Neural progenitor cell (in vitro differentiated cells): ENCODE data around the gene SMC6. TPM values are rescaled to one million over a fixed set of nuclear protein-coding genes. Genes with fewer than 3 reads are reported as not detected.

Source experiments
- DNase-seq: peaks from one replicate; pipeline ENCODE4 v3.0.0-alpha.2; 2016; ENCODE audit warnings: low spot score
- H2AFZ ChIP-seq: fragments of 200-600 bp; sonication (generic); replicated peaks from 2 replicates; pipeline ENCODE4 v1.6.1; 2016; ENCODE audit warnings: antibody characterized with exemption
- H3F3A ChIP-seq: fragments of 200-600 bp; sonication (generic); 2 replicates; pipeline ENCODE4 v1.6.1; 2016; ENCODE audit warnings: antibody characterized with exemption, low read depth
- H3K27ac ChIP-seq: fragments of 200-600 bp; sonication (generic); 2 replicates; pipeline ENCODE4 v1.5.1; 2016; ENCODE audit warnings: mild to moderate bottlenecking
- H3K27me3 ChIP-seq: fragments of 200-600 bp; sonication (generic); 2 replicates; pipeline ENCODE4 v1.6.1; 2016; ENCODE audit warnings: mild to moderate bottlenecking, moderate library complexity
- H3K36me3 ChIP-seq: fragments of 200-600 bp; sonication (generic); 2 replicates; pipeline ENCODE4 v1.5.1; 2016
- H3K4me1 ChIP-seq: fragments of 200-600 bp; sonication (generic); 2 replicates; pipeline ENCODE4 v1.6.1; 2016; ENCODE audit warnings: mixed run types
- H3K4me2 ChIP-seq: fragments of 200-600 bp; sonication (generic); 2 replicates; pipeline ENCODE4 v1.6.1; 2016
- H3K4me3 ChIP-seq: fragments of 200-600 bp; sonication (generic); 2 replicates; pipeline ENCODE4 v1.5.1; 2016
- H3K79me2 ChIP-seq: fragments of 200-600 bp; sonication (generic); 2 replicates; pipeline ENCODE4 v1.6.1; 2016; ENCODE audit warnings: low read depth
- H3K9ac ChIP-seq: fragments of 200-600 bp; sonication (generic); 2 replicates; pipeline ENCODE4 v1.6.1; 2016
- H3K9me3 ChIP-seq: fragments of 200-600 bp; sonication (generic); 2 replicates; pipeline ENCODE4 v1.5.1; 2016; ENCODE audit warnings: low read depth
- H4K20me1 ChIP-seq: fragments of 200-600 bp; sonication (generic); 2 replicates; pipeline ENCODE4 v1.6.1; 2016; ENCODE audit warnings: low read depth
- H3K27ac Mint-ChIP-seq: 3 replicates; pipeline ENCODE4 v1.8.0; 2021; ENCODE audit warnings: mixed read lengths
- H3K27me3 Mint-ChIP-seq: 2 replicates; pipeline ENCODE4 v1.8.0; 2022; ENCODE audit warnings: low read depth, mild to moderate bottlenecking, inconsistent platforms, moderate library complexity, mixed read lengths; ENCODE audit not compliant: insufficient read depth
- H3K36me3 Mint-ChIP-seq: 3 replicates; pipeline ENCODE4 v1.8.0; 2021; ENCODE audit warnings: mixed read lengths
- H3K4me1 Mint-ChIP-seq: 3 replicates; pipeline ENCODE4 v1.8.0; 2021; ENCODE audit warnings: mixed read lengths
- H3K4me3 Mint-ChIP-seq: 3 replicates; pipeline ENCODE4 v1.8.0; 2021; ENCODE audit warnings: mild to moderate bottlenecking, moderate library complexity, mixed read lengths
- H3K9me3 Mint-ChIP-seq: 3 replicates; pipeline ENCODE4 v1.8.0; 2020; ENCODE audit warnings: mixed read lengths
- EZH2 ChIP-seq: fragments of 200-600 bp; sonication (generic); IDR thresholded peaks from 2 replicates; pipeline ENCODE4 v1.6.1; 2017; ENCODE audit warnings: antibody characterized with exemption, mild to moderate bottlenecking, moderate library complexity
- EZH2phosphoT487 ChIP-seq: fragments of 200-600 bp; sonication (generic); IDR thresholded peaks from 2 replicates; pipeline ENCODE4 v1.6.1; 2017; ENCODE audit warnings: antibody characterized with exemption
- total RNA-seq: library from RNA; depleted of rRNA; stranded (reverse); fragments of >200 nt; gene quantifications from 2 replicates; pipeline ENCODE4 v1.2.3, GENCODE V29; 2015; ENCODE audit warnings: low replicate concordance
- TF ChIP-seq, protein P1 (sequence below): fragments of 200-600 bp; sonication (generic); IDR thresholded peaks from 2 replicates; pipeline ENCODE4 v1.5.1; 2017; ENCODE audit warnings: antibody characterized with exemption, mild to moderate bottlenecking

SMC6 gene
- total RNA-seq, 1 donor from 2014 or later: 56.8 TPM

DNA sequence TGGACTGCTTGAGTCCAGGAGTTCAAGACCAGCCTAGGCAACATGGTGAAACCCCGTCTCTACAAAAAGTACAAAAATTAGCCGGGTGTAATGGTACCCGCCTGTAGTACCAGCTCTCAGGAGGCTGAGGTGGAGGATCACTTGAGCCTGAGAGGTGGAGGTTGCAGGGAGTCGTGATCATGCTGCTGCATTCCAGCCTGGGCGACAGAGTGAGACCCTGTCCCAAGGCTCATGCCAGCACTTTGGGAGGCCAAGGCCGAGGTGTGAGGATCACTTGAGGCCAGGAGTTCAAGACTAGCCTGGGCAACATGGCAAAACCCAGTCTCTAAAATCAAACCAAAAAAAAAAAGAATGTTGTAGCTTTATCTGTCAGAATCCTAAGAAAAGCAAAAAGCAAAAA, 25.4 kb downstream of the SMC6 start:
- no peak overlapping the region for H3K4me3 ChIP-seq
- peaks cover 31% of the 10 kb centered on the region for H3K36me3 ChIP-seq
- H2AFZ ChIP-seq: no peak overlapping the region
- H3K27ac ChIP-seq: no peak overlapping the region
- H3K27me3 ChIP-seq: no peaks in the 10 kb centered on the region
- Mint-ChIP-seq H3K9me3 (no peaks in the 10 kb centered on the region), H3K36me3 (peaks cover 10% of the 10 kb centered on the region), H3K4me3 (no peak overlapping the region), H3K4me1 (no peaks in the 10 kb centered on the region), H3K27me3 (peaks cover 3% of the 10 kb centered on the region), H3K27ac (no peak overlapping the region)
- TF ChIP-seq EZH2phosphoT487 (no peak), EZH2 (no peak)
- no peaks in the 10 kb centered on the region for H3K79me2 ChIP-seq
- H3F3A ChIP-seq: no peaks in the 10 kb centered on the region
- no peaks in the 10 kb centered on the region for H3K4me1 ChIP-seq
- no peaks in the 10 kb centered on the region for H4K20me1 ChIP-seq
- H3K9ac ChIP-seq: no peak overlapping the region
- no peaks in the 10 kb centered on the region for H3K9me3 ChIP-seq
- no peak overlapping the region for H3K4me2 ChIP-seq
- DNase-seq: no peak

DNA sequence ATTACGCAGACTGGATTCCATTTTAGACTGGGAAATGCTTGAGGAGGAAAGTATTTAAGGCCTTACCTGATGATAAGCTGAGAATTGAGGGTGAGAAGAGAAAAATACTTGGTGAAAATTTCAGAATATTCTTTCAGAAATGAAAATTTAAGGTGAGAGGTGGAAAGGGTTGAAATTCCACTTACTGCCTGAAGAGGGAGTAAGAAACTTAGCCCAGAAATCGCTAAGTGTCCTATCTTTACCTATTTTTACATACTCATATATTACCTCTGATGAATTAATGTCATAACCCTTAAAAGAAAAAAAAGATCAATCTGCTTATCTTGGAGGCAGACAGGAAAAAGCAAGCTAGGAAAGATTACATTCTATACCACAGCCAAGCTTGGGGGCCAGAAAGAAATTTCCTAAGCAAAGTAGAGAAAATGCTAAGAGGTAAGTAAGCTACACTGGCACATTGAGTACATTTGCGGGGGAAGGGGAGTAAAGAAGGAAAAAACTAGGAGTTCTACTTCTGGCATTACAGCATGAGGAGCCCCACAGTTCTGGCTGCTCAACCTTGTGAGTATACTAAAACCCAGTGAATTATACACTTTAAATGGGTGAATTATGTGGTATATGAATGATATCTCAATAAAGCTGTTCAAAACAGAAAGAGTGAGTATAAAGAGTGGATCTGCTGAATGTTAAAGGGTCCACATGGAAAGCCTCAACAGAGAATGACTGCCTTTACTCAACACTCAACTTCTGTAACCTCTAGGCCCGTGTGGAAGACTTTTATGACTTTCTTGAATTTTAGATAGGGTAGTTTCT, 33.8 kb downstream of the SMC6 start:
- no peak overlapping the region for H3K4me2 ChIP-seq
- no peak overlapping the region for H3K27ac Mint-ChIP-seq
- no peak overlapping the region for H3K27ac ChIP-seq
- DNase-seq: peak; percentile 4
- no peaks in the 10 kb centered on the region for H4K20me1 ChIP-seq
- H3K4me1 Mint-ChIP-seq: no peaks in the 10 kb centered on the region
- peaks cover 34% of the 10 kb centered on the region for H3K36me3 ChIP-seq
- H3K79me2 ChIP-seq: no peaks in the 10 kb centered on the region
- TF ChIP-seq EZH2 (no peak), EZH2phosphoT487 (no peak)
- TF ChIP-seq, protein P1, sequence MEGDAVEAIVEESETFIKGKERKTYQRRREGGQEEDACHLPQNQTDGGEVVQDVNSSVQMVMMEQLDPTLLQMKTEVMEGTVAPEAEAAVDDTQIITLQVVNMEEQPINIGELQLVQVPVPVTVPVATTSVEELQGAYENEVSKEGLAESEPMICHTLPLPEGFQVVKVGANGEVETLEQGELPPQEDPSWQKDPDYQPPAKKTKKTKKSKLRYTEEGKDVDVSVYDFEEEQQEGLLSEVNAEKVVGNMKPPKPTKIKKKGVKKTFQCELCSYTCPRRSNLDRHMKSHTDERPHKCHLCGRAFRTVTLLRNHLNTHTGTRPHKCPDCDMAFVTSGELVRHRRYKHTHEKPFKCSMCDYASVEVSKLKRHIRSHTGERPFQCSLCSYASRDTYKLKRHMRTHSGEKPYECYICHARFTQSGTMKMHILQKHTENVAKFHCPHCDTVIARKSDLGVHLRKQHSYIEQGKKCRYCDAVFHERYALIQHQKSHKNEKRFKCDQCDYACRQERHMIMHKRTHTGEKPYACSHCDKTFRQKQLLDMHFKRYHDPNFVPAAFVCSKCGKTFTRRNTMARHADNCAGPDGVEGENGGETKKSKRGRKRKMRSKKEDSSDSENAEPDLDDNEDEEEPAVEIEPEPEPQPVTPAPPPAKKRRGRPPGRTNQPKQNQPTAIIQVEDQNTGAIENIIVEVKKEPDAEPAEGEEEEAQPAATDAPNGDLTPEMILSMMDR: peak; percentile 79
- no peaks in the 10 kb centered on the region for H3K9me3 Mint-ChIP-seq
- H3K36me3 Mint-ChIP-seq: peaks cover under 1% of the 10 kb centered on the region
- H3K9me3 ChIP-seq: no peaks in the 10 kb centered on the region
- H2AFZ ChIP-seq: no peak overlapping the region
- no peak overlapping the region for H3K9ac ChIP-seq
- no peak overlapping the region for H3K4me3 Mint-ChIP-seq
- peaks cover 12% of the 10 kb centered on the region for H3F3A ChIP-seq
- no peaks in the 10 kb centered on the region for H3K27me3 Mint-ChIP-seq
- peaks cover 7% of the 10 kb centered on the region for H3K4me1 ChIP-seq
- H3K4me3 ChIP-seq: no peak overlapping the region
- H3K27me3 ChIP-seq: no peaks in the 10 kb centered on the region

DNA sequence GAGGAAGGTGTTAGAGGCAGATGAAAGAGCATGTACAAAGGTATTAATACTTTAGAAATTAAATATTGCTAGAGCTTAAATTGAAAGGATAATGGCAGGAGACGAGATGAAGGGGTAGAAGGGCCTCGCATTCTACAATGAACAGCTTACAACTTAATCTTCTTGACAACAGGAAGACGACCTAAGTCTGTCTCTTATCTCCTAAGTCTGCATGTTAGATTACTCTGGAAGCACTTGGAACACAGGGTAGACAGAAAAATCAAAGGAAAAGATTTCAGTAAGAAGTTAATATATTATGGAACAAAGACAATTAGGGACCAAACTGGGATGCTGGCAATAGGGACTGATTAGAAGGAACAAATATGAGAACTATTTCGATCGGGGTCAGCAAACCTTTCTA, 34.9 kb downstream of the SMC6 start:
- H3F3A ChIP-seq: peaks cover 12% of the 10 kb centered on the region
- no peak for DNase-seq
- peak overlapping the region; percentile 22 for H3K27ac ChIP-seq
- H3K4me2 ChIP-seq: no peak overlapping the region
- no peak overlapping the region for H2AFZ ChIP-seq
- peak overlapping the region; percentile 21 for H3K9ac ChIP-seq
- TF ChIP-seq EZH2 (no peak), EZH2phosphoT487 (no peak)
- TF ChIP-seq, protein P1: no peak
- H4K20me1 ChIP-seq: no peaks in the 10 kb centered on the region
- H3K36me3 ChIP-seq: peaks cover 28% of the 10 kb centered on the region
- peaks cover 6% of the 10 kb centered on the region for H3K36me3 Mint-ChIP-seq
- H3K9me3 Mint-ChIP-seq: no peaks in the 10 kb centered on the region
- H3K4me3 ChIP-seq: no peak overlapping the region
- no peaks in the 10 kb centered on the region for H3K27me3 ChIP-seq
- no peaks in the 10 kb centered on the region for H3K4me1 Mint-ChIP-seq
- no peaks in the 10 kb centered on the region for H3K9me3 ChIP-seq
- no peak overlapping the region for H3K4me3 Mint-ChIP-seq
- H3K79me2 ChIP-seq: no peaks in the 10 kb centered on the region
- no peak overlapping the region for H3K27ac Mint-ChIP-seq
- H3K4me1 ChIP-seq: peaks cover 10% of the 10 kb centered on the region
- no peaks in the 10 kb centered on the region for H3K27me3 Mint-ChIP-seq

DNA sequence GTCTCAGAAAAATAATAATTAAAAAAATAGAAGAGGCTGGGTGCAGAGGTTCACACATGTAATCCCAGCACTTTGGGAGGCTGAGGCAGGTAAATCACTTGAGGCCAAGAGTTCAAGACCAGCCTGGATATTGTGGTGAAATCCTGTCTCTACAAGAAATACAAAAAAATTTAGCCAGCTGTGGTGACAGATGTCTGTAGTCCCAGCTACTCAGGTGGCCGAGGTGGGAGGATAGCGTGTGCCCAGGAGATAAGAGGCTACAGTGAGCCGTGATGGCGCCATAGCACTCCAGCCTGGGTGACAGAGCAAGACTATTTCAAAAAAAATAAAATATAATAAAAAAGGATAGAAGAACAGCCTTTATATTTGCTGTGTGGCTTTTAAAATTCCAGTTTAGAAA, 35.9 kb downstream of the SMC6 start:
- Mint-ChIP-seq H3K4me3 (no peak overlapping the region), H3K4me1 (no peaks in the 10 kb centered on the region), H3K9me3 (no peaks in the 10 kb centered on the region), H3K36me3 (peaks cover 10% of the 10 kb centered on the region), H3K27me3 (no peaks in the 10 kb centered on the region), H3K27ac (no peak overlapping the region)
- Histone ChIP-seq H4K20me1 (no peaks in the 10 kb centered on the region), H3K9ac (no peak overlapping the region), H3K36me3 (peaks cover 28% of the 10 kb centered on the region), H3K27me3 (no peaks in the 10 kb centered on the region), H3K4me3 (no peak overlapping the region), H3K9me3 (no peaks in the 10 kb centered on the region), H3K4me1 (peaks cover 10% of the 10 kb centered on the region), H3F3A (peaks cover 12% of the 10 kb centered on the region), H3K27ac (no peak overlapping the region), H3K79me2 (no peaks in the 10 kb centered on the region), H2AFZ (no peak overlapping the region), H3K4me2 (no peak overlapping the region)
- TF ChIP-seq EZH2phosphoT487 (no peak), EZH2 (no peak)
- TF ChIP-seq, protein P1: no peak
- no peak for DNase-seq
